Measurements from ENCODE around the gene FPGT.
"Not testable (repeated sequence)": the region's sequence is repeated elsewhere in the genome, so short reads cannot be mapped to it uniquely, and the experiment has no call there.

Gene FPGT

GRCh38 chr1:74236440-74236839 is 38.4 kb downstream of the FPGT start:
- H3K27me3 Mint-ChIP-seq, result no peaks in the 10 kb centered on the region
- no peak overlapping the region for H3K27ac Mint-ChIP-seq
- DNase-seq, result no peak
- no peaks in the 10 kb centered on the region for H3K36me3 Mint-ChIP-seq (ENCODE audit: low read depth)
- H3K4me1 Mint-ChIP-seq (ENCODE audit: low read depth), result no peaks in the 10 kb centered on the region
- H3K9me3 Mint-ChIP-seq, result peaks cover 3% of the 10 kb centered on the region
- no peak overlapping the region for H3K4me3 Mint-ChIP-seq

- H3K9me3 Mint-ChIP-seq, result peaks cover 3% of the 10 kb centered on the region
- no peaks in the 10 kb centered on the region for H3K27me3 Mint-ChIP-seq
- no peak for DNase-seq
- H3K36me3 Mint-ChIP-seq (ENCODE audit: low read depth), result no peaks in the 10 kb centered on the region
- H3K27ac Mint-ChIP-seq, result no peak overlapping the region
- no peaks in the 10 kb centered on the region for H3K4me1 Mint-ChIP-seq (ENCODE audit: low read depth)
- no peak overlapping the region for H3K4me3 Mint-ChIP-seq
Measured at GRCh38 chr1:74237035-74237434, 39.0 kb downstream of the FPGT start.

- no peak for DNase-seq
- H3K4me1 Mint-ChIP-seq (ENCODE audit: low read depth), result no peaks in the 10 kb centered on the region
- H3K27me3 Mint-ChIP-seq, result no peaks in the 10 kb centered on the region
- no peak overlapping the region for H3K4me3 Mint-ChIP-seq
- H3K27ac Mint-ChIP-seq, result no peak overlapping the region
- H3K9me3 Mint-ChIP-seq, result no peaks in the 10 kb centered on the region
- no peaks in the 10 kb centered on the region for H3K36me3 Mint-ChIP-seq (ENCODE audit: low read depth)
Measured at GRCh38 chr1:74237787-74238186, 39.7 kb downstream of the FPGT start.

- H3K4me1 Mint-ChIP-seq (ENCODE audit: low read depth), result no peaks in the 10 kb centered on the region
- no peaks in the 10 kb centered on the region for H3K36me3 Mint-ChIP-seq (ENCODE audit: low read depth)
- no peaks in the 10 kb centered on the region for H3K27me3 Mint-ChIP-seq
- no peaks in the 10 kb centered on the region for H3K9me3 Mint-ChIP-seq
- no peak overlapping the region for H3K4me3 Mint-ChIP-seq
- no peak for DNase-seq
- no peak overlapping the region for H3K27ac Mint-ChIP-seq
Measured at GRCh38 chr1:74245168-74245772, 47.2 kb downstream of the FPGT start.

- no peaks in the 10 kb centered on the region for H3K4me1 Mint-ChIP-seq (ENCODE audit: low read depth)
Measured at GRCh38 chr1:74246315-74246714, 48.3 kb downstream of the FPGT start.

GRCh38 chr1:74247881-74248528 is 50.0 kb downstream of the FPGT start:
- no peaks in the 10 kb centered on the region for H3K27me3 Mint-ChIP-seq
- no peaks in the 10 kb centered on the region for H3K36me3 Mint-ChIP-seq (ENCODE audit: low read depth)
- H3K4me1 Mint-ChIP-seq (ENCODE audit: low read depth), result no peaks in the 10 kb centered on the region
- no peak for DNase-seq
- no peak overlapping the region for H3K27ac Mint-ChIP-seq
- no peaks in the 10 kb centered on the region for H3K9me3 Mint-ChIP-seq
- no peak overlapping the region for H3K4me3 Mint-ChIP-seq

More at GRCh38 chr1:74246315-74246714, 48.3 kb downstream of the FPGT start:
- DNase-seq, result no peak
- H3K27me3 Mint-ChIP-seq, result no peaks in the 10 kb centered on the region
- H3K36me3 Mint-ChIP-seq (ENCODE audit: low read depth), result no peaks in the 10 kb centered on the region
- no peaks in the 10 kb centered on the region for H3K9me3 Mint-ChIP-seq
- no peak overlapping the region for H3K27ac Mint-ChIP-seq
- no peak overlapping the region for H3K4me3 Mint-ChIP-seq

GRCh38 chr1:74253243-74253824 is 55.3 kb downstream of the FPGT start:
- H3K36me3 Mint-ChIP-seq (ENCODE audit: low read depth); H3K4me3 Mint-ChIP-seq; H3K27me3 Mint-ChIP-seq; DNase-seq; H3K27ac Mint-ChIP-seq; H3K9me3 Mint-ChIP-seq; H3K4me1 Mint-ChIP-seq (ENCODE audit: low read depth): not testable (repeated sequence)

All from activated T-cell treated with anti-CD3 and anti-CD28 coated beads, Interleukin-2, amount 50 U/mL, for 24 hours (primary cell).